ENCODE results near the gene PROM1.

PROM1 gene

DNA sequence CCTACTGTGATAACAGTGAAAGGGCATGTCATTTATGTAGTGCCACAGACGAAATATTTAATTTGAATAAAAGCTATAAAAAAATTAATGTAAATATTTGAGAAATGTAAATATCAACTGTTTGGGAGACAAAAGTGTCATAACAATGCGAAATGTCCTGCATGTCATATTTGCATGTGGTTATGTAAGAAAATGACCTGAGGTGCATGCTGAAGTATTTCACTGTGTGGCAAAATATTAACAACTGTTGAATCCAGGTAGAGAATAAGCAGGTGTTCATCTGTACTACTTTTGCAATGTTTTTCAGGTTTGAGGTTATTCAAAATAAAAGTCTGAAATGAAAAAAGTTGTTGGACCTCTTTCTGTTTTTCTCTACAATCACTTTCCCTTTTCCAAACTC, 30.9 kb downstream of the PROM1 start:
- H2AK5ac ChIP-seq (ENCODE audit: low read length, severe bottlenecking): no peak overlapping the region
- H3K4ac ChIP-seq (ENCODE audit: low read depth in 1 of 2, low read length in 2 of 2): no peak overlapping the region
- H3K9me3 ChIP-seq (ENCODE audit: control insufficient read depth, low read length): no peaks in the 10 kb centered on the region
- H4K91ac ChIP-seq (ENCODE audit: low read length): no peak overlapping the region
- no peak overlapping the region for H3K4me2 ChIP-seq (ENCODE audit: low read length, poor library complexity, severe bottlenecking)
- H3K23ac ChIP-seq (ENCODE audit: low read length in 2 of 2): no peak overlapping the region
- H3K9ac ChIP-seq (ENCODE audit: low read length): no peak overlapping the region
- no peak overlapping the region for H4K8ac ChIP-seq (ENCODE audit: low read length)
- H2BK120ac ChIP-seq (ENCODE audit: low read depth, low read length): no peak overlapping the region
- H3K36me3 ChIP-seq (ENCODE audit: control insufficient read depth in 1 of 2, insufficient read depth in 2 of 2, low read depth in 1 of 2, low read length in 2 of 2): no peaks in the 10 kb centered on the region
- no peak overlapping the region for H2AFZ ChIP-seq (ENCODE audit: low read depth, low read length)
- H3K18ac ChIP-seq (ENCODE audit: low read depth in 1 of 2, low read length in 2 of 2): no peak overlapping the region
- H3K14ac ChIP-seq (ENCODE audit: low read length in 2 of 2): no peak overlapping the region
- H3K79me1 ChIP-seq (replicated peaks; ENCODE audit: low read length, poor library complexity, severe bottlenecking): no peaks in the 10 kb centered on the region
- no peak overlapping the region for H2BK12ac ChIP-seq (ENCODE audit: low read length in 2 of 2)
- 96% methylated on average over 1 of the region's 2 CpGs for WGBS
- no peak overlapping the region for H2BK5ac ChIP-seq (ENCODE audit: low read depth, low read length, poor library complexity, severe bottlenecking)
- no peak overlapping the region for H3K27ac ChIP-seq (ENCODE audit: low read length, poor library complexity, severe bottlenecking)
- peaks cover 5% of the 10 kb centered on the region for H3K4me1 ChIP-seq (ENCODE audit: control insufficient read depth, insufficient read depth, low read depth, low read length)
- peaks cover 0 to 73% of the 10 kb centered on the region in 2 experiments for H3K27me3 ChIP-seq (ENCODE audit: control insufficient read depth in 1 of 2, insufficient read depth in 1 of 2, low read length in 2 of 2)
- H2BK15ac ChIP-seq (ENCODE audit: low read depth, poor library complexity, severe bottlenecking): no peak overlapping the region
- H3K4me3 ChIP-seq (ENCODE audit: insufficient read depth in 1 of 2, low read depth in 1 of 2, low read length in 2 of 2): no peak overlapping the region
- DNase-seq: no peak

- no peak overlapping the region for H4K8ac ChIP-seq (ENCODE audit: low read length)
- H3K79me1 ChIP-seq (replicated peaks; ENCODE audit: low read length, poor library complexity, severe bottlenecking): no peaks in the 10 kb centered on the region
- no peak overlapping the region for H3K23ac ChIP-seq (ENCODE audit: low read length in 2 of 2)
- peak overlapping the region; percentile 13 to 50 for H3K4ac ChIP-seq (ENCODE audit: low read depth in 1 of 2, low read length in 2 of 2)
- H3K9me3 ChIP-seq (ENCODE audit: control insufficient read depth, low read length): no peaks in the 10 kb centered on the region
- H4K91ac ChIP-seq (ENCODE audit: low read length): no peak overlapping the region
- no peak overlapping the region for H2BK120ac ChIP-seq (ENCODE audit: low read depth, low read length)
- peaks cover 0 to 73% of the 10 kb centered on the region in 2 experiments for H3K27me3 ChIP-seq (ENCODE audit: control insufficient read depth in 1 of 2, insufficient read depth in 1 of 2, low read length in 2 of 2)
- no peak overlapping the region for H3K4me2 ChIP-seq (ENCODE audit: low read length, poor library complexity, severe bottlenecking)
- no peak overlapping the region for H3K4me3 ChIP-seq (ENCODE audit: insufficient read depth in 1 of 2, low read depth in 1 of 2, low read length in 2 of 2)
- H3K4me1 ChIP-seq (ENCODE audit: control insufficient read depth, insufficient read depth, low read depth, low read length): peaks cover 5% of the 10 kb centered on the region
- H2BK12ac ChIP-seq (ENCODE audit: low read length in 2 of 2): no peak overlapping the region
- no peak for DNase-seq
- 93% methylated on average over 5 of the region's 5 CpGs for WGBS
- no peak overlapping the region for H3K14ac ChIP-seq (ENCODE audit: low read length in 2 of 2)
- no peak overlapping the region for H3K27ac ChIP-seq (ENCODE audit: low read length, poor library complexity, severe bottlenecking)
- H3K36me3 ChIP-seq (ENCODE audit: control insufficient read depth in 1 of 2, insufficient read depth in 2 of 2, low read depth in 1 of 2, low read length in 2 of 2): no peaks in the 10 kb centered on the region
- H3K9ac ChIP-seq (ENCODE audit: low read length): no peak overlapping the region
- H2BK5ac ChIP-seq (ENCODE audit: low read depth, low read length, poor library complexity, severe bottlenecking): no peak overlapping the region
- no peak overlapping the region for H2BK15ac ChIP-seq (ENCODE audit: low read depth, poor library complexity, severe bottlenecking)
- H2AFZ ChIP-seq (ENCODE audit: low read depth, low read length): no peak overlapping the region
- H3K18ac ChIP-seq (ENCODE audit: low read depth in 1 of 2, low read length in 2 of 2): no peak overlapping the region
- no peak overlapping the region for H2AK5ac ChIP-seq (ENCODE audit: low read length, severe bottlenecking)
Observed at GRCh38 chr4:16051980-16052379, 31.8 kb downstream of the PROM1 start.

- Histone ChIP-seq H2AFZ (ENCODE audit: low read depth, low read length) (no peak overlapping the region), H3K23ac (ENCODE audit: low read length in 2 of 2) (no peak overlapping the region), H3K27ac (ENCODE audit: low read length, poor library complexity, severe bottlenecking) (no peak overlapping the region), H2BK12ac (ENCODE audit: low read length in 2 of 2) (no peak overlapping the region), H2BK15ac (ENCODE audit: low read depth, poor library complexity, severe bottlenecking) (no peak overlapping the region), H3K27me3 (ENCODE audit: control insufficient read depth in 1 of 2, insufficient read depth in 1 of 2, low read length in 2 of 2) (peaks cover 0 to 64% of the 10 kb centered on the region in 2 experiments), H3K79me1 (replicated peaks; ENCODE audit: low read length, poor library complexity, severe bottlenecking) (no peaks in the 10 kb centered on the region), H3K9ac (ENCODE audit: low read length) (no peak overlapping the region), H3K36me3 (ENCODE audit: control insufficient read depth in 1 of 2, insufficient read depth in 2 of 2, low read depth in 1 of 2, low read length in 2 of 2) (no peaks in the 10 kb centered on the region), H2BK120ac (ENCODE audit: low read depth, low read length) (no peak overlapping the region), H3K18ac (ENCODE audit: low read depth in 1 of 2, low read length in 2 of 2) (no peak overlapping the region), H2AK5ac (ENCODE audit: low read length, severe bottlenecking) (no peak overlapping the region), H2BK5ac (ENCODE audit: low read depth, low read length, poor library complexity, severe bottlenecking) (no peak overlapping the region), H4K8ac (ENCODE audit: low read length) (no peak overlapping the region), H3K4me2 (ENCODE audit: low read length, poor library complexity, severe bottlenecking) (no peak overlapping the region), H3K14ac (ENCODE audit: low read length in 2 of 2) (no peak overlapping the region), H3K4me1 (ENCODE audit: control insufficient read depth, insufficient read depth, low read depth, low read length) (peaks cover 2% of the 10 kb centered on the region), H3K4me3 (ENCODE audit: insufficient read depth in 1 of 2, low read depth in 1 of 2, low read length in 2 of 2) (no peak overlapping the region), H3K9me3 (ENCODE audit: control insufficient read depth, low read length) (no peaks in the 10 kb centered on the region), H4K91ac (ENCODE audit: low read length) (no peak overlapping the region), H3K4ac (ENCODE audit: low read depth in 1 of 2, low read length in 2 of 2) (no peak overlapping the region)
- 87% methylated on average over 2 of the region's 2 CpGs for WGBS
- no peak for DNase-seq
Observed at GRCh38 chr4:16051132-16051531, 32.7 kb downstream of the PROM1 start.

GRCh38 chr4:16050669-16051068, 33.2 kb downstream of the PROM1 start:
- peaks cover 2% of the 10 kb centered on the region for H3K4me1 ChIP-seq (ENCODE audit: control insufficient read depth, insufficient read depth, low read depth, low read length)
- 80% methylated on average over 1 of the region's 1 CpG for WGBS
- H2BK12ac ChIP-seq (ENCODE audit: low read length in 2 of 2): no peak overlapping the region
- H3K27ac ChIP-seq (ENCODE audit: low read length, poor library complexity, severe bottlenecking): no peak overlapping the region
- no peak overlapping the region for H3K4me2 ChIP-seq (ENCODE audit: low read length, poor library complexity, severe bottlenecking)
- no peak overlapping the region for H4K91ac ChIP-seq (ENCODE audit: low read length)
- H4K8ac ChIP-seq (ENCODE audit: low read length): no peak overlapping the region
- H2BK15ac ChIP-seq (ENCODE audit: low read depth, poor library complexity, severe bottlenecking): no peak overlapping the region
- DNase-seq: no peak
- no peak overlapping the region for H2BK5ac ChIP-seq (ENCODE audit: low read depth, low read length, poor library complexity, severe bottlenecking)
- H3K23ac ChIP-seq (ENCODE audit: low read length in 2 of 2): no peak overlapping the region
- no peak overlapping the region for H3K18ac ChIP-seq (ENCODE audit: low read depth in 1 of 2, low read length in 2 of 2)
- no peaks in the 10 kb centered on the region for H3K36me3 ChIP-seq (ENCODE audit: control insufficient read depth in 1 of 2, insufficient read depth in 2 of 2, low read depth in 1 of 2, low read length in 2 of 2)
- no peak overlapping the region for H3K14ac ChIP-seq (ENCODE audit: low read length in 2 of 2)
- H2BK120ac ChIP-seq (ENCODE audit: low read depth, low read length): no peak overlapping the region
- no peaks in the 10 kb centered on the region for H3K9me3 ChIP-seq (ENCODE audit: control insufficient read depth, low read length)
- H3K79me1 ChIP-seq (replicated peaks; ENCODE audit: low read length, poor library complexity, severe bottlenecking): no peaks in the 10 kb centered on the region
- H2AK5ac ChIP-seq (ENCODE audit: low read length, severe bottlenecking): no peak overlapping the region
- H2AFZ ChIP-seq (ENCODE audit: low read depth, low read length): no peak overlapping the region
- H3K4me3 ChIP-seq (ENCODE audit: insufficient read depth in 1 of 2, low read depth in 1 of 2, low read length in 2 of 2): no peak overlapping the region
- peaks cover 0 to 60% of the 10 kb centered on the region in 2 experiments for H3K27me3 ChIP-seq (ENCODE audit: control insufficient read depth in 1 of 2, insufficient read depth in 1 of 2, low read length in 2 of 2)
- H3K4ac ChIP-seq (ENCODE audit: low read depth in 1 of 2, low read length in 2 of 2): no peak overlapping the region
- H3K9ac ChIP-seq (ENCODE audit: low read length): no peak overlapping the region
